T-helper 1 cell treated with Interleukin-12 subunit alpha and Interleukin-12 subunit beta and Interleukin-4 antibody, amounts not matched to agents 30 μg/mL and 1 μg/mL, for 36 hours (primary cell): ENCODE results near the gene PIP4K2A.

Experiments used
- H3K27ac Mint-ChIP-seq: one replicate; pipeline ENCODE4 v1.8.0; 2021; ENCODE audit warnings: mild to moderate bottlenecking, mixed read lengths
- H3K27me3 Mint-ChIP-seq: one replicate; pipeline ENCODE4 v1.8.0; 2021; ENCODE audit warnings: low read depth, mixed read lengths
- H3K36me3 Mint-ChIP-seq: one replicate; pipeline ENCODE4 v1.8.0; 2021; ENCODE audit warnings: low read depth, mixed read lengths
- H3K4me1 Mint-ChIP-seq: one replicate; pipeline ENCODE4 v1.8.0; 2021; ENCODE audit warnings: low read depth, mixed read lengths
- H3K4me3 Mint-ChIP-seq: one replicate; pipeline ENCODE4 v1.8.0; 2021; ENCODE audit warnings: mild to moderate bottlenecking, moderate library complexity, mixed read lengths
- H3K9me3 Mint-ChIP-seq: one replicate; pipeline ENCODE4 v1.8.0; 2021; ENCODE audit warnings: mixed read lengths

PIP4K2A gene

GRCh38 chr10:22486431-22486830, 227.9 kb downstream of the PIP4K2A start:
- peaks cover 25% of the 10 kb centered on the region for H3K4me1 Mint-ChIP-seq
- H3K9me3 Mint-ChIP-seq = no peaks in the 10 kb centered on the region

More at GRCh38 chr10:22486431-22486830, 227.9 kb downstream of the PIP4K2A start:
- no peak overlapping the region for H3K27ac Mint-ChIP-seq
- peaks cover 15% of the 10 kb centered on the region for H3K27me3 Mint-ChIP-seq
- no peak overlapping the region for H3K4me3 Mint-ChIP-seq
- H3K36me3 Mint-ChIP-seq = no peaks in the 10 kb centered on the region
